GM19043 (cell line): ENCODE measurements around the gene SEMA3C.

Source experiments
- ATAC-seq: cut with Tn5 transposase; IDR thresholded peaks from one replicate; pipeline ENCODE4 v1.9.1; 2021; ENCODE audit warnings: low read depth; ENCODE audit not compliant: unreplicated experiment

Gene SEMA3C

DNA sequence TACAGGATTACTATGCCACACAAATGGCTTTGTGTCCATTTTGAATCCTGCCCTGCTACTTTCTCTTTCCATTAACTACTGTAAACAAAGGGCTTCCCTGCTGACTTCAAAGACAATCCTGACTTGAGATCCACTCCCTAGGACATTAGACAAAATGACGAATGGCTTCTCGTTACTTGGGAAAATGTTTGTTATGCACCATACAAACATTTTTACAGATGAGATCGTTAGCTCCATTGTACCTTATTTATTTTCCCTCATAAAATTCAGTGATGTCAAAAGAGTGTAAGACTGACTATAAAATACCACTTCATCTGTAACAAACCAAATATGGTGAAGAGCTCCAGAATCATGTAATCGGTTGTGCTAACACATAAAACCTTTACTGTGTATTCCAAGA lies 158.6 kb downstream of the SEMA3C start:
- no peak for ATAC-seq

DNA sequence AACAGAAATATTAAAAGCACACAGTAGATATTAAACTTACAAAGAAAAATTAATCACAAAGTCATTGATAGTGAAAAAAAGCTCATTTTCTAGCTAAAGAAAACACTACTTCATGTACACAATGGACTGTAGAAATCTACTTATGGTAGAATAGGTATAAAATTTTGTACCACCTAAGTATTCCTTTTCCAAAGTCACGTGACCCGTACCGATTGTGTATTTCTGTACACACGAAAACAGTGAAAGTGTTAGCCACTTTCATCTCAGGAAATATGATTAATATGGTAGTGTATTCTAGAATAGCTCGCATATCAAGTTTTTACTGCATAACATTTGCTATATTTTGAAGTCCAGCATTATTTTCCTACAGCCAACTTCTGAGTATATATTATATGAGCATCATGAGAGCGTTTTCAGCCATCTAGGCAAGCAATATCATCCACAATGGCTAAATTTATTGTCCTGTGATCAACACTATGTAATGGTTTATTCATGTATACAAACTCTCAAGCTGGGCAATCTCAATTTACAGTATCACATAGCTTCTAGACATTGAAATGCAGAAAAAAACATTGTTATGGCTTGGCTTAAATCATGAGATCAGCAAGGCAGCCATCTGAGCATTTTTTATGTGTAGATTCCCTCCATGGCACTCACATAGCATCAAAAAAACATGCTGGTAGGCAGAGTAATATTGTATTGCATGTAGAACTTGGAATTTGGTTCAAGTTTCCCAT lies 165.7 kb downstream of the SEMA3C start:
- ATAC-seq = no peak

DNA sequence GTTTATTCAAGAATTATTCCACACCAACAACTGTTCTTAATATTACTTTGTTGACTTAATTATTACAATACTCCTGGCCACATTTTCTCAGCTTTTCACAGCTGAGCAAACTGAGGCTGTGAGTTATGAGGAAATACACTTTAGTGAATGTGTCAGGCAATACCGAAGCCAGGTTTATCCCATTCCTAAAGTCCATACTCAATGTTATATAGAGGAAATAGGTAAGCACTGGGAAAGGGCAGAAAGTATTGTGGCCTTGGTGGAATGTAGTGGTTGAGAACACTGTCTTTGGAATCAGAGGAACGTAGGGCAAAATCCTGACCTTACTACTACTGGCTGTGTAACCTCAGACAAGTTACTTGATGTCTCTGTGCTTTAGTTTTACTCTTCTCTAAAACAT lies 169.6 kb downstream of the SEMA3C start:
- ATAC-seq = no peak

DNA sequence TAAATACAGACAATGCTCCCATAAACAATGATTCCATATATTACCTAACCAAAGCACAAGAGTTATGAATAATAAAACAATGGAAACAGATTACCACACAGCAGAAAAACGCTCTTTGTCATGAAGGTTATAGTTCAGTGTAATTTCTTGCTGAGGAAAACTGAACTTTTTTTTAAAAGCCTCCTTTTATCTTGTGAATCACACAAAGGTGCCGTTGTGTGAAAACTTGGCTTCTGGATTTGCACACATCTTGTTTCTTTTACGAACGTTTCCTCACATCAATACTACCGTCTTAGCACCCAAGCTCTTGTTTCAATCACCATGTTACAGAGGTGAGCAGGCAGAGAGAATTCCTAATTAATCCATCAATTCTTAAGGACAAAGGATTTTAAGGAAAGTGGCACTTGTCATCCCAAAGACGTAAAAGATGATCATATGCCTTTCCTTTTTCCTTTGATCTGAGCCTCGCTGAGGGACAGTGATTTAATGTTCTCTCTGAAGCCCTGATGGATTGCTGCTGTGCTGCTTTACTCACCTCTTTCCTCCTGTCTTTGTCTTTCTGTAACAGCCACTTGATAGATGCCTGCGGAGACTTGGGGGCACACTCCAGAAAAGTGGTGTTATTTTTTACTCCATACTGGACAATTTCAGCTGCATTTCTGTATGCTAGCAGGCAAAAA lies 170.3 kb downstream of the SEMA3C start:
- ATAC-seq = no peak

DNA sequence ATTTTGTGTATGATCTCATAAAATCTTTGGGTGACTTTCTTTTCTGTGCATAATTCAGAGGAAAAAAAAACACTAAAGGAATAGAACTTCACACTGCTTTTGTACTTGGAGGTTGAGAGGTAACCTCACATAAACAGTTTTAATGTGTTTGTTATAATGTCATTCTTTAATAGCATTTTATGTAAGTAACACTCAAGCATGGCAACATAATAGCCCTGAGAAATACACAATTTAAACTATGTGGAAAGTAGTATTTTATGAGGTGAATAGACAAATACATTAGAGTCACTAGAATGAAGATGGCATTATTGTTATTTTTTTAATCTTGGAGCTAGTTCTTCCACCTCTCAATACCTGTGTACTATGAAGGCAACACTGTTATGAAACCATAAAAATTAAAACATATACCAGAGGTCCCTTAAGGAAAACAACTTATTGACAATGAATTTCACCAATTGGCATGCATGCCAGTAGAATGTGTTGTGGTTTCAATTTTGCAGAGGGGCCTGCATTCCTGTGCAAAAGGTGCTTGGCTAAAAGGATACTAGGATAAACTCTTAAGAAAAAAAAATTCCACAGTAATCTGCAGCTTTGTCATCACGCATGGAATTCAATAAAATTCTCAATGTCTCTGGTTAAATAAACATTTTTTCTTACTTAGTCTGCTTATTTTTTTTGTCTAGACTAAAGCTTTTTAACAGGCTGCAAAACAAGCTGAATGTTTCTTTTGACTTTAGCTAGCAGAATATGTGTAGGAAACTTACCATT lies 177.9 kb downstream of the SEMA3C start:
- ATAC-seq = no peak

DNA sequence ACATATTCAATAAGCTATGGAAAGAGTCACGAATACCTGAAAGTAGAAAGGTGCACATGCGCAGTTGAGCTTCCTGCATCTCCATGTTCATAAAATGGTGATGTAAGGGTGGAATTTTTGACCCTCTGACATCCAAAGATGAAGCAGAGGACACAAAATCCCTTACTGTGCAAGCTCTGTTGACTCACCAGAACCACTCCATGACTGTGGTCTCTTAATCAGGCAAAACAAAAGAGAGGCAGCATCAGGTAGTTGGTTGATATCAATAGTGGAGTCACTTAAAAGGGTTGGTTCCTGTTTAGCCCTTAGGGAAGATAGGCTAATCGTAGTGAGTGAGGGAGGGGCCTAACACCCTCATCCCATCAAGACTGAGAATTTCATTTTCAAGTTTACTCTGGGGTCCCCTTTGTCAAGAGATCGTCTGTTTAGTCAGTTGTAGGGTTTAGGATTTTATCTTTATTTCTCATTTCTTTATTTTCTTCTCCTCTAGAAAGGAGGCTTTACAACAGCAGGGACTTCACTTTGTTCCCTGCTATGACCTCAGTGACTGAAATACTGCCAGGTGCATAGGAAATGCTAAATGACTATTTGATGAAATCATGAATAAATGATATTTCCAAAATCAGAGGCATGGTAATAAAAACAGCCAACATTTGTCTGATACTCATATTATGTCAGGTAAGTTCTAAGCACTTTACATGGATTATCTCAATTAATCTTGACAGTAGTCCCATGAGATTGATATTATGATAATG lies 182.3 kb downstream of the SEMA3C start:
- ATAC-seq = no peak

DNA sequence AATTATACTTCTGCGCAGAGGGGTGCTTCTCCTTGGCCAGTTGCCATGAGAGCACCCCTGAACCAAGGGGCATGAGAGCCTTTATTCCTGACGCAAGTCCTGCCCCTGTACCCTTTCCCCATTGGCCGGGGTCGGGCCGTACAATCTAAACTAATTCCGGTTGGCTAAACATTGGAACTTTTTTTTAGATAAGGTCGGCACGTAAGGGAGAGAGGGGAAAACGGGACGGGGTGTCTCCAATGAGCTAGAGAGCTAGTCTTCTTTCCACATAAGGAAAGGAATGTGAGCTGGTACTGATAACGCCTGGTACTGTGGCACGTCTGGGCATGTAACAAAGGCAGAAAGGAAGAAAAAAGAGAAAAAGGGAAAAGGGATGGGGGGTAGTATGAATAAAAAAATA lies 183.5 kb downstream of the SEMA3C start:
- ATAC-seq = no peak

DNA sequence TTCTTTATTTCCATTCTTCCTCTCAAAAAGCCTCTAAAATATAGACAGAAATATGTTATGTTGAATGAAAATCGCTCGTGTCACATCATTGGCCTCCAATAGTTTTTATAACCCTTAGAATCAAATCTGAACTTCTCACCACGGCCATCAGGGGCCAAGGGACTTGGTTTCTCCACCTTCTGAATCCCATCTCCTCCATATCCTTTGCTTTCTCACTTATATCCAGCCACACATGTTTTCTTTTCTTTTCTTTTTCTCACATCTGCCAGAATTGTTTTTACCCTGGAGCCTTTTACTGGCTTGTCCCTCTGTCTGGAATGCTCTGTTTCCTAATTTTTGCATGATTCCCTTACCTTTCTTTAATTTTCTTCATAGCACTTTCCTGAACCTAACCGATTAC lies 184.8 kb downstream of the SEMA3C start:
- no peak for ATAC-seq

DNA sequence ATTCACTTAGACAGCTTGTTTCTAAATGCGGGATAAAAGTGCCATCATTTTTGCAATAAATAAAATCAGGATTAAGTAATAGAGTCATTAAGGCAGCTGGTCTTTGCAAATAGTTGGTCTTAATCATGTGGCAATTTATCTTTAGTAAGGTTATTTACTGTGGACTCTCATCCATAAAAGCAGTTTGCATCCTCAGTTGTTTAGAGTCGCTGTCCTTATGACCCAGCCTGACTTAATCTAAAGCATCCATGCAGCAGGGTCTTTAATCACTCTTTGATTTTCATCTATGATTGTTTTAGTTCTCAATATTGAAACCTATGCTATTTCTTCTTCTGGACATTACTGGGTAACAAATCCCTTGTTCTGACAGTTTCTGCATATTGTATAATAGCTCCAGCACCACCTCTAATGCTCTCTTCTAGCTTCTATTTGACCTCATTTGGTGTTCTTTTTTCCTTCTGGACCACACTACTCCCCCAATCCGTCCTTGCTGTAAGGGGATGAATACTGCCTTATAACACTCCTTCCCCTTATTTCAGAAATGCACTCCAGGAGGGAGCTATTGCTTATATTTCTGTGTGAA lies 185.4 kb downstream of the SEMA3C start:
- no peak for ATAC-seq

DNA sequence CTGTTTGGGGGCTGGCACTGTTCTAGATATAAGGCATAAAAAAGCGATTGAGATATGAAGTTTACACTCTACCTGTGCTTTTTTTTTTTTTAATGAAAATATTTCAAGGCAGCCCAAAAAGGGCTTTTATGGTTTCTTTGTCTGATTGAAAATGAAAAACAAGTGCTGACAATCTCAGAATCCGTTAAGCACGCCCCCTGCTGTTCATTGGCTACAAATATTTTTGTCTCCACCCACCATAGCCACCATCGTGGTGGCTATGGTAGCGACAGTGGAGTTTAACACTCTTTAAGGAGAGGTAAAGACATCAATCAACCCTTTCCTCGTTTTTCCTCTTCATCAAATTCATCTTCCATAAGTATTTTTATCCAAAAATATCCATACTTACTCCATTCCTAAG lies 186.2 kb downstream of the SEMA3C start:
- ATAC-seq = no peak

DNA sequence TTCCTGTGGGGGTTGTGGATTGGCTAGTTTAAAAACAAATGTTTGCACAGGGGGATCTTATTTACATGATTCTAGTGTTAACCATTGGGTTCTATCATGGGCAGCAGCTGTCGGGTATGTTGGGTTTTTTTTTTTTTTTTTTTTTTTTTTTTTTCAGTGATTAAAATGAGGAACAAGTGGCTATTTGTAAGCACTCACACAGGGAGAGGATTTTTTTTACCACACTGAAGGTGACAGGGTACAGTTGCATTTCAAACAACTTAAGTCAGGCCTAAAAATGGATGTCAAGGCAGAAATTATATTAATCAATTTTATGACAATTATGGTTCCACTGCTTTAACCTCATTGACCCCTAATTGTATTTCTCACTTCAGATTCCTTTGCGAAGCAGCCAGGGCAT lies 187.6 kb downstream of the SEMA3C start:
- no peak for ATAC-seq

DNA sequence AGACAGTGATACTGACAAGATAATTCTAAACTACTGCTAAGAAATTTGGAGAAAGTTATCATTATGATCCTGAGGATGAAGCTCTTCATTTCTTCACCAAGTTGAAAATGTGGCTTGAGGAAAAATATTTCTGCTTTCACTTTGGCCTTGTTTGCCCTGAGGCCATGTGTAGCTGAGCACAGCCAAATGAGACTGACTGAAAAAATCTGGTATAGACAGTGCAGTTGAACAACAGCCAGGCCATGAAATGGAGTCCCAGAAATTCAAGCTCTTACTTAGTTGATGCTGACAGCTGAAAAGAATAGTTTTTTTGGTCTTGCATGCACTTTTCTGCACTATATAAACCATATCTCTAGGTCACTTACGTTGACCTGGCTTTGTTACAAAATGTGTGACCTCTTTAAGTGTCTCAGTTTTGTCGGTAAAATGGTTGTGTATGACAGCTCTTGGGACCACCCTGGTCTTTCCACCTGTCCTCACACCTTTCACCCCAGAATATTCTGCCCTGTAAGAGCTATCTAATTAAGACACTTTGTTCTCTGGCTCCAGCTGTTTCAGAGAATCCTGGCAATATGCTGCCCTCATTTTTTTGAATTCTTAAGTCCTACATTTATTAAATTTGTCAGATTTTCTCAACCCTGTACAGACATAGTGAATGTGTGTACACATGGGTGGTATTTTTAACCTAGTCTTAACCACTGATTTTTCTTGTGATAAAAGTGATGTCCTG lies 189.1 kb downstream of the SEMA3C start:
- ATAC-seq = no peak

DNA sequence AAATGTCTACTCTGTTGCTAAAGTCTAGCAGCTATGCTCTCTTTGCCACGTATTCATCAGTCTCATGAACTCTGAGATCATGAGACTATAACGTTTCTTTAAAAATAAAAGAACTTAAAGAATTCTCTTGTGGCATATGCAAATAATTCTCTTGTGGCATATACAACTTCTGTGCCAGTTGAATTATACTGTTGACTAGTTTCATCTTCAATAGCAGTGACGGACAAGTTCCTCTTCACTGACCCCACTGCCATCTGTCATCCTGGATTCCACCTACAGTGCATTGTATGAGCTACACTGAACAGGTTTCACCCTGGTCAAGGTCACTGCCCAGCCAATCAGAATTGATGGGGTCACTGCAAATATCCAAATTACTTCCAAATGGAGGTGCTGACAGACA lies 192.2 kb downstream of the SEMA3C start:
- ATAC-seq = no peak

DNA sequence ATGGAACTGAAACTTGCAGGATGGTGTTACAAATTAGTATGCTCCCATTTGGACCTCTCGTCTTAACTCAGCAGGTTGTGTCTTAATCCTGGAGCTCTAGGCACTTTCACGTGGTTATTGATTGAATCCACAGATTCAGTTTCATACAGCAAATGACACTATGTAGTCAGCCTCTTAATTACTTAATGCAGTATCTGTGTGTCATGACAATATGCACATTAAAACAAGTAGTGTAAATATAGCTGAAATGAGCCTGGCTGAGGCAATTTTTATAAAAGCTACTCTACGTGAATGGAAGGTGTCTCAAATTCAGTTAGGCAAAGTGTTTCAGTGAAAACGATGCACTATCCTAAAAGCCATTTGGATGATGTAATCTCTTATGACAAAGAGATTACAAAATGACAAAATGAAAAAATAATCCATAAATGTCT lies 193.7 kb downstream of the SEMA3C start:
- no peak for ATAC-seq

DNA sequence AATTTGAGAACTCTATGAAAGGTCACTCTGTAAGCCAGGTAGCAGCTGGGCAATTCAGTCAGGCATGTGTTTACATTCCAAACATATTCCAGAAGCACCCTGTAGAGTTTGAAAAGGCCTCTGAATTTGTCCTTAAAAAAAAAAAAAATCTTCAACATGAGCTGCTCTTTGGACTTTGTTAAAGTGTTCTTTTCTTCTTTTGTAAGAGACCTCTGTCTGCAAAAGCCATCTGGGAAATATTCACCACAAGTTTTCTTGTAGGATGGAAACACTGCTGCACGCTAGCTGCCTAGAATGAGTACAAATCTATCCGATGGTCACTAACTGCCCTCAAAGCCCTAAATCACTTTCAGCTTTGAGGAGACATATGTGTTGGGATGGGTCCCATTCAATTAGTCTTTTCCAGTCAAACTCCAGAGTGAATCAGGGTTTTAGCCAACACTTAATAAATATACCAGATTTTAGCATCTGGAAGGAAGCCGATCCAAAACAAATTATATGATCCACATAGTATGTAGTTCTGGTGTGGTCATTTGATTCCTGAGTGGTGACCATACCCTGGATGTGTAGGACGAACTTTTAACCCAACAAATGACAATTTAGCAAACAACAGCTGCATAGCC lies 194.5 kb downstream of the SEMA3C start:
- no peak for ATAC-seq

DNA sequence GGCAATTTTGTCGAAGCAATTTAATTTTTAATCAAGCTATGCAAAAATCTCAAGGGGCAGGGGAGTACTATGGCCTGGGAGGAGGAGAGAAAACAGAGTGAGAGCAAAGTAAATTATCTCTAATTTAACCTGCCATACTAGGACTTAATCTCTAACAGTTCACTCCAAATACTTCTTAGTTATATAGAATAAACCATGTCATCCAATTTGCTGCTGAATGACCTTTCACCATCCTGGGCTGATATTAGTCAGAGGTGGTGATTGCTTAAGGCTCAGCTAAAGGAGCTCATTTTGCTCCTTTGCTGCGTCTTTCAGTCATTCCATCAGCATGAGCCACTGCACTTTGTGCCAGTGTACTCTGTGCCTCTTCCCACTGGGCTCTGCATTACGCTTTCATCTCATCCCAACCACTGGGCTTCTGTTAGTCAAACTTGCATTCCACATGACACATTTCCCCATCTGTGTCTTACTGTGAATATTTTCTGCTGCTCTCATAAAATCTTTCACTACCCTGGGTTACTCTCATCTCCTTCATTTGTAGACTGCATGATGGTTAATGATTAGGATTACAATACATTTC lies 196.1 kb downstream of the SEMA3C start:
- ATAC-seq = no peak

DNA sequence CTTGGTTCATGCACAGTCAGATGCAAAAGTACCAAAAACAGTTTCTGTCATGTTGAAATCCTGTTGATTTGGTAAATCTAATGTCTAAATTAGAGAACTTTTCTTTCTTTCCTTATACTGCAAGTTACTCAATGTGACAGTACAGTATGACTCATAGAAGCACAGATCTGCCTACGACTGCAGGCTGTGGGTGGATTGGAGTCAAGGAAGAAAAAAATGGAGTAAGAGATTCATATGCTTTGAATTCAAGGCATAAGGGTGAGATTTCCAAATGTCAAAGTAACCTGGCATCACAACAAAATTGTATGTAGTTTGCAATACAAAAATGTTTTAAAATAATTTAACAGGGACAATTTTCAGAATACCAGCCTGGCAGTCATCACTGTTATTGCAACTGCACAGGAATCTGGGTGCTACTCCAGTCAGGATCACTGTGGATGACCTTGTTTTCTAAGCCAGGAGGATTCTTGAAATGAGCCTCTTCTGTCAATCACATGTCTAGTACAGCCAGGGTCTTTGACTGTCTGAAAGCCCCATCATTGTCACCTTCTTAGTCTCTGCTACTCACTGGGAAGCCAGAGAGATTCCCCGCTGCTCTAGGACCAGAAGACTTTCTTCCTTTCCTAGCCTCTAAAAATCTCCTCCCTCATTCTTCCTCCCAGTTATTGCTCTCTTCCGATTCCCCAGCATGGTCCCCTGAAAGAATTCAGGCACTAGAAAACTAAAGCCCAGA lies 196.8 kb downstream of the SEMA3C start:
- ATAC-seq = no peak

DNA sequence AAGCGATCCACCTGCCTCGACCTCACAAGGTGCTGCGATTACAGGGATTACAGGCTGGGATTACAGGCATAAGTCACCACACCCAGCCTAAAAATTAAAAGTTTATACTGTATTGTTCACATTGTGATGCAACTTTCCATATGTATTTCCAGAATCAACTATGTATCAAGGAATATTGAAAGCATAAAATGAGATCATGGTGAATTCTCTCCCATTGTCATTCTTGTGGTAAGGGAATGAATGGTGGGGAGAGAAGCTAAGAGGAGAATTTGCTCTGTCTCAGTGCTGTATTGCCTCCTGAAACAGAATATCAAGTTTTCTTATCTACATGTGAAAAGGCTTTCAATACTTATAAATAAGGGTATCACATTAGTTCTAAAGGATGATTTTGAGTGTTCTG lies 198.7 kb downstream of the SEMA3C start:
- ATAC-seq = no peak
